T-helper 2 cell treated with Interferon-gamma antibody and Interleukin-4, amounts not matched to agents 5 μg/mL and 100 μg/mL, for 36 hours (primary cell): ENCODE measurements around the gene BAZ2A.

Source experiments
- DNase-seq: peaks from one replicate; pipeline ENCODE4 v3.0.0; 2021; ENCODE audit warnings: low spot score
- H3K27ac Mint-ChIP-seq: one replicate; pipeline ENCODE4 v1.8.0; 2021; ENCODE audit warnings: mild to moderate bottlenecking, mixed read lengths
- H3K27me3 Mint-ChIP-seq: one replicate; pipeline ENCODE4 v1.8.0; 2021; ENCODE audit warnings: low read depth, mixed read lengths
- H3K36me3 Mint-ChIP-seq: one replicate; pipeline ENCODE4 v1.8.0; 2021; ENCODE audit warnings: low read depth, mixed read lengths
- H3K4me1 Mint-ChIP-seq: one replicate; pipeline ENCODE4 v1.8.0; 2021; ENCODE audit warnings: low read depth, mixed read lengths
- H3K4me3 Mint-ChIP-seq: one replicate; pipeline ENCODE4 v1.8.0; 2022; ENCODE audit warnings: mild to moderate bottlenecking, moderate library complexity, mixed read lengths
- H3K9me3 Mint-ChIP-seq: one replicate; pipeline ENCODE4 v1.8.0; 2021; ENCODE audit warnings: mixed read lengths

Gene BAZ2A

GRCh38 chr12:56565510-56566101 lies 64.5 kb downstream of the BAZ2A start:
- H3K4me1 Mint-ChIP-seq = peaks cover 20% of the 10 kb centered on the region
- no peaks in the 10 kb centered on the region for H3K36me3 Mint-ChIP-seq
- peak overlapping the region; percentile 64 for H3K4me3 Mint-ChIP-seq
- no peaks in the 10 kb centered on the region for H3K27me3 Mint-ChIP-seq
- no peaks in the 10 kb centered on the region for H3K9me3 Mint-ChIP-seq
- DNase-seq = peak; percentile 35
- peak overlapping the region; percentile 40 for H3K27ac Mint-ChIP-seq

GRCh38 chr12:56551070-56551469 lies 79.1 kb downstream of the BAZ2A start:
- Mint-ChIP-seq H3K36me3 (no peaks in the 10 kb centered on the region), H3K9me3 (no peaks in the 10 kb centered on the region), H3K4me1 (no peaks in the 10 kb centered on the region), H3K4me3 (no peak overlapping the region), H3K27me3 (no peaks in the 10 kb centered on the region), H3K27ac (no peak overlapping the region)
- DNase-seq = no peak

DNA sequence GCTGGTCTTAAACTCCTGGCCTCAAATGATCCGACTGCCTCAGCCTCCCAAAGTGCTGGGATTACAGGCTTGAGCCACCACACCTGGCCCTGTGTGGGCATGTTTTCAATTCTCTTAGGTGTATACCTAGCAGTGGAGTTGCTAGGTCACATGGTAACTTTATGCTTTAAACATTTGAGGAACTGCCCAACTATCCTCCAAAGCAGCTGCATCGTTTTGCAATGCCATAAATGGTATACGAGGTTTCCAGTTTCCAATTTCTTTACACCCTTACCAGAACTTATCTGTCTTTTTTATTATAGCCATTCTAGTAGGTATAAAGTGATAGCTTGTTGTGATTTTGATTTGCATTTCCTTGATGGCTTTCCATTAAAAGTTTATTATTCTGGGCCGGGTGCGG lies 83.4 kb downstream of the BAZ2A start:
- Mint-ChIP-seq H3K36me3 (no peaks in the 10 kb centered on the region), H3K27ac (no peak overlapping the region), H3K27me3 (no peaks in the 10 kb centered on the region), H3K4me3 (no peak overlapping the region), H3K9me3 (no peaks in the 10 kb centered on the region), H3K4me1 (no peaks in the 10 kb centered on the region)
- DNase-seq = no peak
